GM10266 (cell line): Measurements from ENCODE around the gene XRN1.

Source experiments
- DNase-seq: peaks from one replicate; pipeline ENCODE4 v3.0.0; 2012; ENCODE audit errors: extremely low spot score
- TF ChIP-seq, protein P1 (sequence below): IDR thresholded peaks from 2 replicates; pipeline ENCODE4 v1.5.1; 2012; ENCODE audit warnings: mild to moderate bottlenecking, low read depth; ENCODE audit not compliant: control insufficient read depth, insufficient read depth; ENCODE audit errors: missing control alignments

The XRN1 gene

DNA sequence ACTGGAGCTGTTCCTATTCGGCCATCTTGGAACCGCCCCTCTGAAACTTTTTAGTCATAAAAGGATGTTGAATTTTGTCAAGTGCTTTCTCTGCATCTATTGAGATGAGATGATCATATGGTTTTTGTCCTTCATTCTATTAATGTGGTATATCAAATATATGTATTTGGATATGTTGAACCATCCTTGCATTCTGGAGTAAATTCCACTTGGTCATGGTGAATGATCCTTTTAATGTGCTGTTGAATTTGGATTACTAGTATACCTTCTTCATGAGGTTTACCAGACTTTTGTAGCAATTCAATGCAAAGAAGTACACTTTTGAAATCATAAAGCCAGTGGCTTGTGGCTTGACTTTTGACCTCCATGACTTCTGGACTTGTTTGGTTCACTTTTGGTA is 33.4 kb upstream of the XRN1 start:
- DNase-seq: no peak
- TF ChIP-seq, protein P1, sequence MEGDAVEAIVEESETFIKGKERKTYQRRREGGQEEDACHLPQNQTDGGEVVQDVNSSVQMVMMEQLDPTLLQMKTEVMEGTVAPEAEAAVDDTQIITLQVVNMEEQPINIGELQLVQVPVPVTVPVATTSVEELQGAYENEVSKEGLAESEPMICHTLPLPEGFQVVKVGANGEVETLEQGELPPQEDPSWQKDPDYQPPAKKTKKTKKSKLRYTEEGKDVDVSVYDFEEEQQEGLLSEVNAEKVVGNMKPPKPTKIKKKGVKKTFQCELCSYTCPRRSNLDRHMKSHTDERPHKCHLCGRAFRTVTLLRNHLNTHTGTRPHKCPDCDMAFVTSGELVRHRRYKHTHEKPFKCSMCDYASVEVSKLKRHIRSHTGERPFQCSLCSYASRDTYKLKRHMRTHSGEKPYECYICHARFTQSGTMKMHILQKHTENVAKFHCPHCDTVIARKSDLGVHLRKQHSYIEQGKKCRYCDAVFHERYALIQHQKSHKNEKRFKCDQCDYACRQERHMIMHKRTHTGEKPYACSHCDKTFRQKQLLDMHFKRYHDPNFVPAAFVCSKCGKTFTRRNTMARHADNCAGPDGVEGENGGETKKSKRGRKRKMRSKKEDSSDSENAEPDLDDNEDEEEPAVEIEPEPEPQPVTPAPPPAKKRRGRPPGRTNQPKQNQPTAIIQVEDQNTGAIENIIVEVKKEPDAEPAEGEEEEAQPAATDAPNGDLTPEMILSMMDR: no peak

DNA sequence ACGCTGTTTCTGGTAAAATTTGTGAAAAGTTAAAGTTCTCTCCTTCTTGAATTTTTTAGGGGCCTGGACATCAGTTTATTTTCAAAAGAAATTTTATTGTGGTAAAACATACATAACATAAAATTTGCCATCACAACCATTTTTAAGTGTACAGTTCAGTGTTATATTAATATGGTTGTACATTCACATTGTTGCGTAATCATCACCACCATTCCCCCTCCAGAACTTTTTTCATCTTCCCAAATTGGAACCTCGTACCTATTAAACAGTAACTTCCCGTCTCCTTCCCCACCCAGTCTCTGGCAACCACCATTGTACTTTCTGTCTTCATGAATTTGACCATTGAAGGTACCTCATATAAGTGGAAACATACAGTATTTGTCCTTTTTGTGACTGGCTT is 23.0 kb upstream of the XRN1 start:
- no peak for DNase-seq
- TF ChIP-seq, protein P1: no peak

DNA sequence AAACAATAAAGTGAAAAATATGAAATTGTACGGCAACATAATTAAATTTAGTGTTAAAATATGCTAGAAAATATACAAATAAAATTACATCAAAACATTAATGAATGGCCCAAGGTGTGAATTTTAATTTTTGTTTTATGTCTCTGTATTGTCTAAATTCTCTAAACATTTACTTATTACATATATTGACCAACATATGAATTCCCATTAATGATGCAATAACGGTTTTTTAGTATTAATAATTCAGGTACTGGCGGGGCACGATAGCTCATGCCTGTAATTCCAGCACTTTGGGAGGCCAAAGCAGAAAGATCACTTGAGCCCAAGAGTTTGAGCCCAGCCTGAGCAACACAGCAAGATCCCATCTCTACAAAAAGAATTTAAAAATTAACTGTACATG is 20.6 kb upstream of the XRN1 start:
- TF ChIP-seq, protein P1: no peak
- no peak for DNase-seq

DNA sequence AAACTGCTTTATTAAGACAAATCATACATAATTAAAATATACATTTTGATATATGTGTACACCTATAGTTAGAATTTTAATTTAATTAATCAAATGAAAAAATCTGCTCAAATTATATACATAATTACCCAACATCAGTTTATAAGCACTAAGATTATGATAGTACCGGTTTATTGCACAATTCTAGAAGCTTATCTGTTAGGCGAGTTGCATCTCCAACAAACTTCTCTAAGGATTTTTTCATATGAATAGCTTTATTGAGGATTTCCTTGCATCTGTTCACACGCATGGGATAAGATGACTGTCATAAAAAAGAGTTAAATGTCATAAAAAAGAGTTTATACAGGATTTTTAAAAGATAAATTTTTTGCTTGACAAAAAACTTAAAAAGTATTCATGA is 19.9 kb upstream of the XRN1 start:
- TF ChIP-seq, protein P1: no peak
- DNase-seq: no peak

DNA sequence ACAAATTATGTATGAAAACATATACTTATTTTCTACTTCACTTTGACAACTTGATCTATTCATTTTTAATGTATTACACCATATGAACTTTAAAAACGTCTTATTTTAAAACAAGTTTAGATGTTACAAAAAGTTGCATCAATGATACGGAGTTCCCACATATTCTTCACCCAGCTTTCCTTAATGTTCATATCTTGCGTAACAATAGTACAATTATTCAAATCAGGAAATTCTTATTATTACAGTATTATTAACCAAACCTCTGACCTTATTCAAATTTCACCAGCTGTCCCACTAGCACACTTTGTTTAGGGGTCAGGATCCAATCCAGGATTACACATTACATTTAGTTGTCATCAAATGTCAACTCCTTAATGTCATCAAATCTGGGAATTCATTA is 12.9 kb upstream of the XRN1 start:
- DNase-seq: no peak
- TF ChIP-seq, protein P1: no peak

DNA sequence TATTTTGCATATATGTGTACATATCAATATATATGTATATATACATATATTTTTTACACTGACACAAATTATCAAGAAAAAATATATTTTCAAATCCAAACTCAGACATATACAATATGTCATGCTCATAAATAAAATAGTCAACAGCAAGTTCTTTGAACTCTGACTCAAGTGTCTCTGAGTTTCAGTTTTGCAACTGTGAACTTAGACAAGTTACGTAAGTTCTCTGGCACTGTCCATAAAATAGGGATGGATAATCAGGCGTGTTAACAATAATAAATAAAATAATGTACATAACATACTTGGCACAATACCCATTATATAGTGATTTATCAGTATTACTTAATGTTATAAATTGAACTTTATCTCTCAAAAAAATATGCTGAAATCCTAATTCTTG is 12.1 kb upstream of the XRN1 start:
- TF ChIP-seq, protein P1: no peak

DNA sequence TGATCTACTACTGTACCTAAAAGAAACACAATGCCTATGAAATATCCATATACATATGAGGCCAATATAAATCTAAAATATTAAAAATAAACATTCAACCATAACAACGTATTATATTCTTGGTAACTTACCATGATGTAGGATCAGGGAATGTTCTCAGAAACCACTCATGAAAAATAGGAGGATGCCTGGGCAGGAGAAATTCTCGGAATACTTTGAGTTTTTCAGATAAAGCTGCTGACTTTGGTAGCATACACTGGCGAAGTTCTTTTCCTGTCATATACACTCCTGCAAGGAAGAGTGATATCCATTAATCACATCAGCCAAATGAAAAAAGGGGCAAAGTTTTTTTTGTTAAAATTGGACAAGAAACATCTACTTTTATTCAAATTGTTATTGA is 11.3 kb upstream of the XRN1 start:
- TF ChIP-seq, protein P1: no peak
- DNase-seq: no peak

More for the DNA sequence above, 12.1 kb upstream of the XRN1 start:
- DNase-seq: no peak
